ENCODE measurements around the gene HAP1. TPM values are rescaled to one million over a fixed set of nuclear protein-coding genes. Genes with fewer than 3 reads are reported as not detected.

The HAP1 gene
- polyA plus RNA-seq, 2 of the 4 experiments (the other 2 are of a cell fraction) = 1.6 to 2.2 TPM

DNA sequence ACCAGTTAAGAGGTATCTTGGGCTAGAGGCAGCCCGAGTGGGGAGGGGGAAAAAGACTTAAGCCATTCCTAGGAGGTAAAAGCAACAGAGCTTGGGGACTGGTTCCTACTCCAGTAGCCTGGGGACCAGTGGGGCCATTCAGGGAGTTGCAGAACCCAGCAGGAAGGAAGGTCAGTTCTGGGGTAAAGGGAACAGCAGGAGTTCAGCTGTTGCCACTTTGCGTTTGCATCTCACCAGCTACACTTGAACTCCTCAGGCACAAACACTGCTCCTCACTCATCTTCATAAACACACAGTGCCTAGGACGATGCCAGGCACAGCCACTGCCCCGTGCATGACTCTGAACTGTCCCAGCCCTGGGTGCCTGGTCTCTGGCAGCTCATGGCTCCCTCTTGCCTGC is 4.0 kb downstream of the HAP1 start:
- Histone ChIP-seq H3K4me1 (peaks cover 9% of the 10 kb centered on the region; the same call in 1 of the 3 replicates), H3K4me2 (no peak overlapping the region), H3K4me3 (no peak overlapping the region), H3K9me3 (no peaks in the 10 kb centered on the region), H3K27ac (no peak overlapping the region)
- WGBS (ENCODE audit: missing lambda C conversion rate) = 40% methylated on average over 4 of the region's 4 CpGs
- ATAC-seq (no peak), DNase-seq (ENCODE audit: low read depth in 1 of 2, low spot score in 1 of 2) (no peak), FAIRE-seq (no peak)
- POLR2A ChIA-PET = no interaction called here
- CTCF ChIA-PET = interaction anchor here (0.6 to 96.0 kb wide), 10 partner anchors 9 to 1118 kb away, joined by 3 to 3262 read pairs (median 3); partner anchors contain the start of genes FKBP10, JUP and P3H4
- TF ChIP-seq, protein P1, sequence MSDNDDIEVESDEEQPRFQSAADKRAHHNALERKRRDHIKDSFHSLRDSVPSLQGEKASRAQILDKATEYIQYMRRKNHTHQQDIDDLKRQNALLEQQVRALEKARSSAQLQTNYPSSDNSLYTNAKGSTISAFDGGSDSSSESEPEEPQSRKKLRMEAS (IDR thresholded peaks at IDR 0.05) = no peak
- TF ChIP-seq, protein P2, sequence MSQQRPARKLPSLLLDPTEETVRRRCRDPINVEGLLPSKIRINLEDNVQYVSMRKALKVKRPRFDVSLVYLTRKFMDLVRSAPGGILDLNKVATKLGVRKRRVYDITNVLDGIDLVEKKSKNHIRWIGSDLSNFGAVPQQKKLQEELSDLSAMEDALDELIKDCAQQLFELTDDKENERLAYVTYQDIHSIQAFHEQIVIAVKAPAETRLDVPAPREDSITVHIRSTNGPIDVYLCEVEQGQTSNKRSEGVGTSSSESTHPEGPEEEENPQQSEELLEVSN (IDR thresholded peaks at IDR 0.05; ENCODE audit: borderline replicate concordance, low read depth) = no peak
- TF ChIP-seq EP300 (IDR thresholded peaks at IDR 0.05) (no peak), HDAC2 (IDR thresholded peaks at IDR 0.05) (no peak), RNF2 (IDR thresholded peaks at IDR 0.05; ENCODE audit: borderline replicate concordance, low read depth) (no peak), CEBPB (IDR thresholded peaks at IDR 0.05) (no peak), HOXA7 (CRISPR knock-in tag; IDR thresholded peaks at IDR 0.05) (no peak), JUNB (IDR thresholded peaks at IDR 0.05) (no peak), KDM5A (IDR thresholded peaks at IDR 0.05) (no peak)
- TF ChIP-seq, protein P3, sequence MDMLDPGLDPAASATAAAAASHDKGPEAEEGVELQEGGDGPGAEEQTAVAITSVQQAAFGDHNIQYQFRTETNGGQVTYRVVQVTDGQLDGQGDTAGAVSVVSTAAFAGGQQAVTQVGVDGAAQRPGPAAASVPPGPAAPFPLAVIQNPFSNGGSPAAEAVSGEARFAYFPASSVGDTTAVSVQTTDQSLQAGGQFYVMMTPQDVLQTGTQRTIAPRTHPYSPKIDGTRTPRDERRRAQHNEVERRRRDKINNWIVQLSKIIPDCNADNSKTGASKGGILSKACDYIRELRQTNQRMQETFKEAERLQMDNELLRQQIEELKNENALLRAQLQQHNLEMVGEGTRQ (IDR thresholded peaks at IDR 0.05) = no peak
- TF ChIP-seq, protein P4, sequence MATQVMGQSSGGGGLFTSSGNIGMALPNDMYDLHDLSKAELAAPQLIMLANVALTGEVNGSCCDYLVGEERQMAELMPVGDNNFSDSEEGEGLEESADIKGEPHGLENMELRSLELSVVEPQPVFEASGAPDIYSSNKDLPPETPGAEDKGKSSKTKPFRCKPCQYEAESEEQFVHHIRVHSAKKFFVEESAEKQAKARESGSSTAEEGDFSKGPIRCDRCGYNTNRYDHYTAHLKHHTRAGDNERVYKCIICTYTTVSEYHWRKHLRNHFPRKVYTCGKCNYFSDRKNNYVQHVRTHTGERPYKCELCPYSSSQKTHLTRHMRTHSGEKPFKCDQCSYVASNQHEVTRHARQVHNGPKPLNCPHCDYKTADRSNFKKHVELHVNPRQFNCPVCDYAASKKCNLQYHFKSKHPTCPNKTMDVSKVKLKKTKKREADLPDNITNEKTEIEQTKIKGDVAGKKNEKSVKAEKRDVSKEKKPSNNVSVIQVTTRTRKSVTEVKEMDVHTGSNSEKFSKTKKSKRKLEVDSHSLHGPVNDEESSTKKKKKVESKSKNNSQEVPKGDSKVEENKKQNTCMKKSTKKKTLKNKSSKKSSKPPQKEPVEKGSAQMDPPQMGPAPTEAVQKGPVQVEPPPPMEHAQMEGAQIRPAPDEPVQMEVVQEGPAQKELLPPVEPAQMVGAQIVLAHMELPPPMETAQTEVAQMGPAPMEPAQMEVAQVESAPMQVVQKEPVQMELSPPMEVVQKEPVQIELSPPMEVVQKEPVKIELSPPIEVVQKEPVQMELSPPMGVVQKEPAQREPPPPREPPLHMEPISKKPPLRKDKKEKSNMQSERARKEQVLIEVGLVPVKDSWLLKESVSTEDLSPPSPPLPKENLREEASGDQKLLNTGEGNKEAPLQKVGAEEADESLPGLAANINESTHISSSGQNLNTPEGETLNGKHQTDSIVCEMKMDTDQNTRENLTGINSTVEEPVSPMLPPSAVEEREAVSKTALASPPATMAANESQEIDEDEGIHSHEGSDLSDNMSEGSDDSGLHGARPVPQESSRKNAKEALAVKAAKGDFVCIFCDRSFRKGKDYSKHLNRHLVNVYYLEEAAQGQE (IDR thresholded peaks at IDR 0.05) = no peak
- TF ChIP-seq, protein P5, sequence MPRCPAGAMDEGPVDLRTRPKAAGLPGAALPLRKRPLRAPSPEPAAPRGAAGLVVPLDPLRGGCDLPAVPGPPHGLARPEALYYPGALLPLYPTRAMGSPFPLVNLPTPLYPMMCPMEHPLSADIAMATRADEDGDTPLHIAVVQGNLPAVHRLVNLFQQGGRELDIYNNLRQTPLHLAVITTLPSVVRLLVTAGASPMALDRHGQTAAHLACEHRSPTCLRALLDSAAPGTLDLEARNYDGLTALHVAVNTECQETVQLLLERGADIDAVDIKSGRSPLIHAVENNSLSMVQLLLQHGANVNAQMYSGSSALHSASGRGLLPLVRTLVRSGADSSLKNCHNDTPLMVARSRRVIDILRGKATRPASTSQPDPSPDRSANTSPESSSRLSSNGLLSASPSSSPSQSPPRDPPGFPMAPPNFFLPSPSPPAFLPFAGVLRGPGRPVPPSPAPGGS (IDR thresholded peaks at IDR 0.05) = no peak

DNA sequence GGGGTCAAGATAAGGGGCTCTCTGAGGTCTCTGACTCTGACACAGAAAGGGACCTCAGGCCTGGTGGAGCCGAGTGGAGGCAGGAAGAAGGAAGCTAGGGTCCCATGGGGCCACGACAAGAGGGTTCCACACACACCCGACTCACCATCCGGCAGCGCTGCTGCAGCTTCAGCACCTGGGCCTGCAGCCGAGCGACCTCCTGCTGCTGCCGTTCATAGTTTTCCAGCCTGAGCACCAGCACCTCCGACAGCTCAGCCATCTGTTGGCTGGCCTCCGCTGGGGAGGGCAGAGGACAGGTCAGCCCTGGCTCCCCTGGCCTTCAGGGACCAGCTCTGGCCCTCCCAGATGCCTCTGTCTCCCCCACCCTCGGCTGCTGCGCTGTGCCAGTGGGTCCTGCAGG is 6.4 kb downstream of the HAP1 start:
- WGBS (ENCODE audit: missing lambda C conversion rate) = 65% methylated on average over 12 of the region's 12 CpGs
- no peak for TF ChIP-seq CEBPB (IDR thresholded peaks at IDR 0.05)
- no peak for TF ChIP-seq ZNF302 (CRISPR knock-in tag; IDR thresholded peaks at IDR 0.05)
- TF ChIP-seq, protein P6, sequence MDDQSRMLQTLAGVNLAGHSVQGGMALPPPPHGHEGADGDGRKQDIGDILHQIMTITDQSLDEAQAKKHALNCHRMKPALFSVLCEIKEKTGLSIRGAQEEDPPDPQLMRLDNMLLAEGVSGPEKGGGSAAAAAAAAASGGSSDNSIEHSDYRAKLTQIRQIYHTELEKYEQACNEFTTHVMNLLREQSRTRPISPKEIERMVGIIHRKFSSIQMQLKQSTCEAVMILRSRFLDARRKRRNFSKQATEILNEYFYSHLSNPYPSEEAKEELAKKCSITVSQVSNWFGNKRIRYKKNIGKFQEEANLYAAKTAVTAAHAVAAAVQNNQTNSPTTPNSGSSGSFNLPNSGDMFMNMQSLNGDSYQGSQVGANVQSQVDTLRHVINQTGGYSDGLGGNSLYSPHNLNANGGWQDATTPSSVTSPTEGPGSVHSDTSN (IDR thresholded peaks at IDR 0.05) = no peak
- TF ChIP-seq JUNB (IDR thresholded peaks at IDR 0.05) = no peak
- TF ChIP-seq RAD21 (conservative IDR thresholded peaks at IDR 0.05 in 1 of 2, IDR thresholded peaks at IDR 0.05 in 1 of 2) = no peak
- TF ChIP-seq CBX2 (IDR thresholded peaks at IDR 0.05; ENCODE audit: borderline replicate concordance, low read depth) = no peak
- TF ChIP-seq EHF (CRISPR knock-in tag; IDR thresholded peaks at IDR 0.05) = no peak
- TF ChIP-seq, protein P7, sequence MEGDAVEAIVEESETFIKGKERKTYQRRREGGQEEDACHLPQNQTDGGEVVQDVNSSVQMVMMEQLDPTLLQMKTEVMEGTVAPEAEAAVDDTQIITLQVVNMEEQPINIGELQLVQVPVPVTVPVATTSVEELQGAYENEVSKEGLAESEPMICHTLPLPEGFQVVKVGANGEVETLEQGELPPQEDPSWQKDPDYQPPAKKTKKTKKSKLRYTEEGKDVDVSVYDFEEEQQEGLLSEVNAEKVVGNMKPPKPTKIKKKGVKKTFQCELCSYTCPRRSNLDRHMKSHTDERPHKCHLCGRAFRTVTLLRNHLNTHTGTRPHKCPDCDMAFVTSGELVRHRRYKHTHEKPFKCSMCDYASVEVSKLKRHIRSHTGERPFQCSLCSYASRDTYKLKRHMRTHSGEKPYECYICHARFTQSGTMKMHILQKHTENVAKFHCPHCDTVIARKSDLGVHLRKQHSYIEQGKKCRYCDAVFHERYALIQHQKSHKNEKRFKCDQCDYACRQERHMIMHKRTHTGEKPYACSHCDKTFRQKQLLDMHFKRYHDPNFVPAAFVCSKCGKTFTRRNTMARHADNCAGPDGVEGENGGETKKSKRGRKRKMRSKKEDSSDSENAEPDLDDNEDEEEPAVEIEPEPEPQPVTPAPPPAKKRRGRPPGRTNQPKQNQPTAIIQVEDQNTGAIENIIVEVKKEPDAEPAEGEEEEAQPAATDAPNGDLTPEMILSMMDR (IDR thresholded peaks at IDR 0.05) = no peak
- no peak for TF ChIP-seq RNF2 (IDR thresholded peaks at IDR 0.05; ENCODE audit: borderline replicate concordance, low read depth)
- TF ChIP-seq, protein P8, sequence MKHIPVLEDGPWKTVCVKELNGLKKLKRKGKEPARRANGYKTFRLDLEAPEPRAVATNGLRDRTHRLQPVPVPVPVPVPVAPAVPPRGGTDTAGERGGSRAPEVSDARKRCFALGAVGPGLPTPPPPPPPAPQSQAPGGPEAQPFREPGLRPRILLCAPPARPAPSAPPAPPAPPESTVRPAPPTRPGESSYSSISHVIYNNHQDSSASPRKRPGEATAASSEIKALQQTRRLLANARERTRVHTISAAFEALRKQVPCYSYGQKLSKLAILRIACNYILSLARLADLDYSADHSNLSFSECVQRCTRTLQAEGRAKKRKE (CRISPR knock-in tag; IDR thresholded peaks at IDR 0.05; ENCODE audit: low read depth) = no peak
- no peak for TF ChIP-seq FOSB (CRISPR knock-in tag; IDR thresholded peaks at IDR 0.05)
- TF ChIP-seq ESRRA (IDR thresholded peaks at IDR 0.05; ENCODE audit: borderline replicate concordance, low read length) = no peak
- no peak for TF ChIP-seq NR3C1 (IDR thresholded peaks at IDR 0.05)
- no peak for TF ChIP-seq NPAS2 (CRISPR knock-in tag; IDR thresholded peaks at IDR 0.05; ENCODE audit: borderline replicate concordance)

More for the DNA sequence above, 6.4 kb downstream of the HAP1 start:
- ATAC-seq = no peak
- Histone ChIP-seq H3K4me1 (no peaks in the 10 kb centered on the region), H3K4me2 (no peak overlapping the region), H3K27ac (no peak overlapping the region), H3K9me3 (no peaks in the 10 kb centered on the region), H3K4me3 (no peak overlapping the region)
- no peak for DNase-seq (ENCODE audit: low read depth in 1 of 2, low spot score in 1 of 2)
- CTCF ChIA-PET = interaction anchor here (0.9 to 96.0 kb wide), 6 partner anchors 8 to 375 kb away, joined by 3 to 3262 read pairs (median 20); partner anchors contain the start of genes FKBP10, HAP1, JUP and P3H4
- FAIRE-seq = no peak
- POLR2A ChIA-PET = interaction anchor here (1.4 kb wide), 1 partner anchor 40 kb away, joined by 5 read pairs; the partner anchor contains the start of gene EIF1
